Smooth muscle cell (in vitro differentiated cells): ENCODE data around the gene TC2N. TPM values are rescaled to one million over a fixed set of nuclear protein-coding genes. Genes with fewer than 3 reads are reported as not detected.
"Not testable (repeated sequence)": the region's sequence is repeated elsewhere in the genome, so short reads cannot be mapped to it uniquely, and the experiment has no call there.

Experiments
- DNase-seq: peaks from one replicate; lab custom pipeline; 2025; ENCODE audit not compliant: unreplicated experiment; lab: John Stamatoyannopoulos, UW
- H2AFZ ChIP-seq: fragments of 200-600 bp; sonication (generic); 2 replicates; pipeline ENCODE4 v1.6.0; 2016; ENCODE audit warnings: antibody characterized with exemption, low read depth, mild to moderate bottlenecking
- H3F3A ChIP-seq: fragments of 200-600 bp; sonication (generic); 2 replicates; pipeline ENCODE4 v1.6.0; 2017; ENCODE audit warnings: antibody characterized with exemption, low read depth
- H3K27ac ChIP-seq: fragments of 200-600 bp; sonication (generic); 2 replicates; pipeline ENCODE4 v1.5.1; 2016; ENCODE audit warnings: low read depth, mild to moderate bottlenecking
- H3K27me3 ChIP-seq: fragments of 200-600 bp; sonication (generic); 2 replicates; pipeline ENCODE4 v1.6.1; 2016; ENCODE audit warnings: low read depth, mild to moderate bottlenecking
- H3K36me3 ChIP-seq: fragments of 200-600 bp; sonication (generic); 2 replicates; pipeline ENCODE4 v1.5.1; 2016; ENCODE audit warnings: low read depth
- H3K4me1 ChIP-seq: fragments of 200-600 bp; sonication (generic); 2 replicates; pipeline ENCODE4 v1.5.1; 2016; ENCODE audit warnings: low read depth
- H3K4me2 ChIP-seq: fragments of 200-600 bp; sonication (generic); 2 replicates; pipeline ENCODE4 v1.6.0; 2016; ENCODE audit warnings: mild to moderate bottlenecking
- H3K4me3 ChIP-seq: fragments of 200-600 bp; sonication (generic); 2 replicates; pipeline ENCODE4 v1.5.1; 2016; ENCODE audit warnings: mild to moderate bottlenecking
- H3K79me2 ChIP-seq: fragments of 200-600 bp; sonication (generic); 2 replicates; pipeline ENCODE4 v1.6.0; 2016; ENCODE audit warnings: low read depth, mild to moderate bottlenecking
- H3K9ac ChIP-seq: fragments of 200-600 bp; sonication (generic); 2 replicates; pipeline ENCODE4 v1.6.0; 2016; ENCODE audit warnings: low read depth
- H3K9me3 ChIP-seq: fragments of 200-600 bp; sonication (generic); replicated peaks from 2 replicates; pipeline ENCODE4 v1.5.1; 2016; ENCODE audit warnings: low read depth
- H4K20me1 ChIP-seq: fragments of 200-600 bp; sonication (generic); 2 replicates; pipeline ENCODE4 v1.6.0; 2016; ENCODE audit warnings: low read depth
- CTCF ChIP-seq: fragments of 200-600 bp; sonication (generic); IDR thresholded peaks from 2 replicates; pipeline ENCODE4 v1.5.1; 2017; ENCODE audit warnings: borderline replicate concordance, mild to moderate bottlenecking, antibody characterized with exemption; ENCODE audit not compliant: insufficient read depth, poor library complexity, severe bottlenecking
- WGBS: methylation state at CpG from one replicate; pipeline ENCODE4 v1.1.7; 2016; ENCODE audit warnings: low lambda C conversion rate; 5-methylcytosine and 5-hydroxymethylcytosine counted together
- polyA plus RNA-seq: library from polyadenylated mRNA; unstranded; fragments of >200 nt; fragmentation: Nextera tagmentation; extraction: Ambion mirVana; gene quantifications from 2 replicates; pipeline ENCODE4 v1.2.1, GENCODE V29; 2016
- total RNA-seq: library from RNA; depleted of rRNA; stranded (reverse); fragments of >200 nt; gene quantifications from 2 replicates; pipeline ENCODE4 v1.2.3, GENCODE V29; 2014

Gene TC2N
- total and polyA plus RNA-seq, 2 experiments from 2014 or later: 0.33 to 10.3 TPM

- Histone ChIP-seq H3K27me3 (no peaks in the 10 kb centered on the region), H3K27ac (no peak overlapping the region), H3F3A (no peaks in the 10 kb centered on the region), H3K36me3 (no peaks in the 10 kb centered on the region), H3K4me3 (no peak overlapping the region), H3K9me3 (peaks cover 3% of the 10 kb centered on the region), H4K20me1 (no peaks in the 10 kb centered on the region), H3K4me2 (no peak overlapping the region), H3K4me1 (no peaks in the 10 kb centered on the region), H2AFZ (no peak overlapping the region), H3K79me2 (no peaks in the 10 kb centered on the region), H3K9ac (no peak overlapping the region)
- no peak for TF ChIP-seq CTCF
- DNase-seq: no peak
Measured at GRCh38 chr14:91806716-91807115, 60.6 kb downstream of the TC2N start.

GRCh38 chr14:91806094-91806493 lies 61.2 kb downstream of the TC2N start:
- DNase-seq: not testable (repeated sequence)

GRCh38 chr14:91805659-91806058 lies 61.7 kb downstream of the TC2N start:
- Histone ChIP-seq H2AFZ (no peak overlapping the region), H3K9me3 (peaks cover 3% of the 10 kb centered on the region), H3K27ac (no peak overlapping the region), H3K4me2 (no peak overlapping the region), H3K27me3 (no peaks in the 10 kb centered on the region), H3K9ac (no peak overlapping the region), H3F3A (no peaks in the 10 kb centered on the region), H3K36me3 (no peaks in the 10 kb centered on the region), H4K20me1 (no peaks in the 10 kb centered on the region), H3K4me1 (no peaks in the 10 kb centered on the region), H3K79me2 (no peaks in the 10 kb centered on the region), H3K4me3 (no peak overlapping the region)
- no peak for TF ChIP-seq CTCF
- DNase-seq: no peak

More at GRCh38 chr14:91806094-91806493, 61.2 kb downstream of the TC2N start:
- WGBS: 73% methylated on average over 1 of the region's 1 CpG
- H3K4me2 ChIP-seq, H3K9me3 ChIP-seq, H3K79me2 ChIP-seq, H3K27ac ChIP-seq, H3K36me3 ChIP-seq, H3K9ac ChIP-seq, H4K20me1 ChIP-seq, H3K4me3 ChIP-seq, H2AFZ ChIP-seq, H3K27me3 ChIP-seq, H3F3A ChIP-seq, H3K4me1 ChIP-seq: not testable (repeated sequence)

- WGBS: 87% methylated on average over 2 of the region's 2 CpGs
- no peak for DNase-seq
- Histone ChIP-seq H2AFZ (no peak overlapping the region), H3K9me3 (no peaks in the 10 kb centered on the region), H4K20me1 (no peaks in the 10 kb centered on the region), H3K27ac (no peak overlapping the region), H3K4me1 (no peaks in the 10 kb centered on the region), H3K79me2 (no peaks in the 10 kb centered on the region), H3K27me3 (no peaks in the 10 kb centered on the region), H3K4me2 (no peak overlapping the region), H3K9ac (no peak overlapping the region), H3F3A (no peaks in the 10 kb centered on the region), H3K4me3 (no peak overlapping the region), H3K36me3 (no peaks in the 10 kb centered on the region)
- no peak for TF ChIP-seq CTCF
Measured at GRCh38 chr14:91801358-91801757, 66.0 kb downstream of the TC2N start.
